SK-N-SH (cell line): ENCODE results near the gene PDE4C. TPM values are rescaled to one million over a fixed set of nuclear protein-coding genes. Genes with fewer than 3 reads are reported as not detected.
A peak's percentile ranks its signal among the peaks of the same experiment; 100 is the strongest.

Experiments used
- CTCF ChIA-PET: fragments of 300-600, 350-600 bp; formaldehyde crosslinking; extraction: SDS; loops from one replicate; lab custom pipeline; 2021; lab: Yijun Ruan, JAX
- POLR2A ChIA-PET: fragments of 350-600 bp; sonication (Branson Sonifier 250); formaldehyde crosslinking; extraction: SDS; loops from one replicate; lab custom pipeline; 2020; ENCODE audit warnings: antibody characterized with exemption, inconsistent platforms; lab: Yijun Ruan, JAX
- DNase-seq: peaks from one replicate; pipeline ENCODE4 v3.0.0; 2012
- H2AFZ ChIP-seq: fragments of 200-600 bp; sonication (generic); 2 replicates; pipeline ENCODE4 v1.8.1; 2016; ENCODE audit warnings: antibody characterized with exemption, mild to moderate bottlenecking, low read depth
- H3F3A ChIP-seq: fragments of 200-600 bp; sonication (generic); replicated peaks from 2 replicates; pipeline ENCODE3; 2016; ENCODE audit warnings: antibody characterized with exemption, mild to moderate bottlenecking; ENCODE audit not compliant: insufficient read depth
- H3K27ac ChIP-seq, 2 experiments: fragments of 200-500 bp in 1 of 2; fragments of 200-600 bp in 1 of 2; sonication (Bioruptor generic) in 1 of 2; sonication (generic), shearing (Covaris generic) in 1 of 2; 2 replicates each; pipeline versions ENCODE4 v1.5.1 to v1.6.1; 2014 to 2016; ENCODE audit warnings: low read depth in 2 of 2, inconsistent platforms in 1 of 2, low read length in 1 of 2, mild to moderate bottlenecking in 1 of 2, mixed read lengths in 1 of 2
- H3K27me3 ChIP-seq: fragments of 200-600 bp; sonication (generic), shearing (Covaris generic); 2 replicates; pipeline ENCODE4 v1.6.1; 2016; ENCODE audit warnings: mixed run types; ENCODE audit not compliant: insufficient read depth
- H3K36me3 ChIP-seq, 2 experiments: fragments of 200-500 bp in 1 of 2; fragments of 200-600 bp in 1 of 2; sonication (Bioruptor generic) in 1 of 2; sonication (generic) in 1 of 2; replicated peaks in 1 of 2; 2 replicates each; pipeline versions ENCODE3 to v1.5.1; 2014 to 2016; ENCODE audit warnings: low read length in 1 of 2, mild to moderate bottlenecking in 1 of 2; ENCODE audit not compliant: insufficient read depth in 2 of 2, control insufficient read depth in 1 of 2
- H3K4me1 ChIP-seq, 2 experiments: fragments of 200-500 bp in 1 of 2; fragments of 200-600 bp in 1 of 2; sonication (Bioruptor generic) in 1 of 2; sonication (generic), shearing (Covaris generic) in 1 of 2; 2 replicates each; pipeline versions ENCODE4 v1.5.1 to v1.6.1; 2014 to 2016; ENCODE audit warnings: low read depth in 1 of 2, low read length in 1 of 2, mixed run types in 1 of 2; ENCODE audit not compliant: insufficient read depth in 2 of 2, control insufficient read depth in 1 of 2
- H3K4me2 ChIP-seq: fragments of 200-600 bp; sonication (generic), shearing (Covaris generic); 2 replicates; pipeline ENCODE4 v1.6.1; 2017; ENCODE audit warnings: mixed run types
- H3K4me3 ChIP-seq, 2 experiments: fragments of 200-500 bp in 1 of 2; fragments of 200-600 bp in 1 of 2; sonication (Bioruptor generic) in 1 of 2; sonication (generic), shearing (Covaris generic) in 1 of 2; 2 replicates each; pipeline versions ENCODE4 v1.5.1 to v1.8.1; 2014 to 2016; ENCODE audit warnings: low read depth in 2 of 2, inconsistent platforms in 1 of 2, low read length in 1 of 2, mild to moderate bottlenecking in 1 of 2, mixed read lengths in 1 of 2, moderate library complexity in 1 of 2
- H3K79me2 ChIP-seq: fragments of 200-600 bp; sonication (generic); 2 replicates; pipeline ENCODE4 v1.8.1; 2017; ENCODE audit warnings: mild to moderate bottlenecking; ENCODE audit not compliant: insufficient read depth
- H3K9ac ChIP-seq: fragments of 200-600 bp; sonication (generic); 2 replicates; pipeline ENCODE4 v1.6.1; 2017; ENCODE audit warnings: mixed run types
- H3K9me2 ChIP-seq: fragments of 200-600 bp; sonication (generic); 2 replicates; pipeline ENCODE4 v1.6.1; 2017; ENCODE audit warnings: mixed run types
- H3K9me3 ChIP-seq: fragments of 200-600 bp; sonication (generic); 2 replicates; pipeline ENCODE4 v1.6.1; 2017; ENCODE audit warnings: mixed run types, mild to moderate bottlenecking, moderate library complexity
- H4K20me1 ChIP-seq: fragments of 200-600 bp; sonication (generic); 2 replicates; pipeline ENCODE4 v1.6.1; 2017; ENCODE audit warnings: mild to moderate bottlenecking, mixed run types; ENCODE audit not compliant: insufficient read depth
- ELF1 ChIP-seq: IDR thresholded peaks from 2 replicates; pipeline ENCODE4 v1.4.0; 2012
- EZH2phosphoT487 ChIP-seq: fragments of 200-600 bp; sonication (generic); IDR thresholded peaks from 2 replicates; pipeline ENCODE4 v1.6.1; 2017; ENCODE audit warnings: low read depth, mixed run types, mild to moderate bottlenecking, antibody characterized with exemption, moderate library complexity, borderline replicate concordance
- FOXJ3 ChIP-seq: sonication (generic); formaldehyde crosslinking; IDR thresholded peaks from 2 replicates; pipeline ENCODE4 v1.5.1; 2020; ENCODE audit warnings: mild to moderate bottlenecking, missing genetic modification reagents
- FOXM1 ChIP-seq: IDR thresholded peaks from 2 replicates; pipeline ENCODE4 v1.4.0; 2012; ENCODE audit warnings: low read depth, mild to moderate bottlenecking
- GATA2 ChIP-seq: sonication (generic); formaldehyde crosslinking; IDR thresholded peaks from 2 replicates; pipeline ENCODE4 v1.5.0; 2020; ENCODE audit warnings: mild to moderate bottlenecking, missing genetic modification reagents
- JUND ChIP-seq: IDR thresholded peaks from 2 replicates; pipeline ENCODE4 v1.4.0; 2012
- MEF2A ChIP-seq: IDR thresholded peaks from 2 replicates; pipeline ENCODE4 v1.4.0; 2012; ENCODE audit warnings: low read depth, borderline replicate concordance
- NFIC ChIP-seq: IDR thresholded peaks from 2 replicates; pipeline ENCODE4 v1.4.0; 2012; ENCODE audit warnings: borderline replicate concordance
- POLR2AphosphoS5 ChIP-seq: IDR thresholded peaks from 2 replicates; pipeline ENCODE4 v1.6.1; 2012; ENCODE audit warnings: low read depth, low read length
- RCOR1 ChIP-seq: fragments of 150-350 bp; IDR thresholded peaks from 2 replicates; pipeline ENCODE4 v1.6.1; 2017; ENCODE audit warnings: antibody characterized with exemption, low read length
- RXRA ChIP-seq: IDR thresholded peaks from 2 replicates; pipeline ENCODE4 v1.4.0; 2012; ENCODE audit warnings: low read depth, mild to moderate bottlenecking, borderline replicate concordance
- SIN3A ChIP-seq: IDR thresholded peaks from 2 replicates; pipeline ENCODE4 v1.6.1; 2012; ENCODE audit warnings: low read depth, mild to moderate bottlenecking, low read length, moderate library complexity, borderline replicate concordance
- TAF1 ChIP-seq: IDR thresholded peaks from 2 replicates; pipeline ENCODE4 v1.6.1; 2012; ENCODE audit warnings: low read depth, mild to moderate bottlenecking, low read length, moderate library complexity, borderline replicate concordance
- TCF12 ChIP-seq: IDR thresholded peaks from 2 replicates; pipeline ENCODE4 v1.4.0; 2012
- WGBS: methylation state at CpG from one replicate; pipeline ENCODE4 v1.1.6; 2017; ENCODE audit warnings: low lambda C conversion rate; 5-methylcytosine and 5-hydroxymethylcytosine counted together
- polyA plus RNA-seq, 3 experiments: library from polyadenylated mRNA; depleted of rRNA; stranded (reverse); fragments of >200 nt; gene quantifications; 2 replicates each; pipeline ENCODE4 v1.2.3, GENCODE V29; 2012
- TF ChIP-seq, protein P1 (sequence below): fragments of 150-350 bp; IDR thresholded peaks from 2 replicates; pipeline ENCODE4 v1.6.1; 2016; ENCODE audit warnings: mild to moderate bottlenecking, low read depth, low read length
- TF ChIP-seq, protein P2 (sequence below): fragments of 150-350 bp; IDR thresholded peaks from 2 replicates; pipeline ENCODE4 v1.6.1; 2017; ENCODE audit warnings: antibody characterized with exemption, low read length, low read depth, borderline replicate concordance
- TF ChIP-seq, protein P3 (sequence below): IDR thresholded peaks from 2 replicates; pipeline ENCODE4; 2012
- TF ChIP-seq, protein P4 (sequence below): IDR thresholded peaks from 2 replicates; pipeline ENCODE4 v1.6.1; 2012; ENCODE audit warnings: mild to moderate bottlenecking, low read depth, low read length, moderate library complexity

PDE4C gene
- polyA plus RNA-seq (2012; rRNA removed), result 0.36 and 1.0 TPM in 2 replicates
- polyA plus RNA-seq (2012; cell fraction: cytosol; rRNA removed), result 0.05 and 0.26 TPM in 2 replicates
- polyA plus RNA-seq (2012; cell fraction: nucleus; rRNA removed), result 4.1 and 8.2 TPM in 2 replicates

DNA sequence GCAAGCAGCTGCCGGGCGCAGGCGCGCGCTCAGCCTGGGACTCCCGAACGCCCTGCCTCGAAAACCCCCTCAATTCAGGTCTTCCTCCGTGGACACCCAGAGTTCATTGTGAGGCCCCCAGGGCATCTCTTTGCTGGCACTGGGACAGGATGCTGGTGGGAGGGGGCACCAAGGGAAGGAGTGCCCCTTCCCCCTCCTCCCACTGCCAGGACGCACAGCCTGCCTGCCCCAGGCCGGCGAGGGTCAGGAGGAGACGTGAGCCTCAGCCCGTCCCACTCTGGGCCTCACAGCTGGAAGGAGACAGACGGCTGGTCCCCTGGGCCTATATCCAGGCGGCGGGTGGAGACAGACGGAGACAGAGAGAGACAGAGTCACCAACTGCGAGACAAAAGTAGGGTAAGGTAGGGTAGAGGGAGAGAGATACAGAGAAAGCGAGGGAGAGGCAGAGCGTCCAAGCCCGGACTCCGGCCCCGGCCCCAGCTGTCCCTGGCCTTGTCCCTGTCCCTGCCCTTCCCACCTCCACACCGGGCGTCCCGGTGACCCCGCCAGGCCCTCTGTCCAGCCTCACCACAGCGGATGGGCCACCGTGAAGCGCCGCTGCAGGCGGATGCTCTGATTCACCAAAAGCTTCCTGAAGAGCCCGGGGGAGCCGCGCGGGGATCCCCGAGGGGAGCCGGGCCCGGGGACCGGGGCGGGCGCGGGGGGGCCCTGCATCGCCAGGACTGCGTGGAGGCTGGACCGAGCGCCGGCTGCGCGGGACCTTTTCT lies at the start of gene PDE4C:
Gene PDE4C (minus strand): TSS at position 737 of the 767 bp plus-strand sequence. CDS start 23 bp downstream, at position 714.
- POLR2A ChIA-PET, result interaction anchor here (1.2 kb wide), 1 partner anchor 23 kb away, joined by 3 read pairs; no protein-coding TSS in a partner anchor
- no peak for TF ChIP-seq TAF1
- TF ChIP-seq FOXM1, result no peak
- no peak for TF ChIP-seq MEF2A
- no peak for TF ChIP-seq SIN3A
- no peak for TF ChIP-seq POLR2AphosphoS5
- TF ChIP-seq, protein P1, sequence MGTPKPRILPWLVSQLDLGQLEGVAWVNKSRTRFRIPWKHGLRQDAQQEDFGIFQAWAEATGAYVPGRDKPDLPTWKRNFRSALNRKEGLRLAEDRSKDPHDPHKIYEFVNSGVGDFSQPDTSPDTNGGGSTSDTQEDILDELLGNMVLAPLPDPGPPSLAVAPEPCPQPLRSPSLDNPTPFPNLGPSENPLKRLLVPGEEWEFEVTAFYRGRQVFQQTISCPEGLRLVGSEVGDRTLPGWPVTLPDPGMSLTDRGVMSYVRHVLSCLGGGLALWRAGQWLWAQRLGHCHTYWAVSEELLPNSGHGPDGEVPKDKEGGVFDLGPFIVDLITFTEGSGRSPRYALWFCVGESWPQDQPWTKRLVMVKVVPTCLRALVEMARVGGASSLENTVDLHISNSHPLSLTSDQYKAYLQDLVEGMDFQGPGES, result no peak
- TF ChIP-seq, protein P2, sequence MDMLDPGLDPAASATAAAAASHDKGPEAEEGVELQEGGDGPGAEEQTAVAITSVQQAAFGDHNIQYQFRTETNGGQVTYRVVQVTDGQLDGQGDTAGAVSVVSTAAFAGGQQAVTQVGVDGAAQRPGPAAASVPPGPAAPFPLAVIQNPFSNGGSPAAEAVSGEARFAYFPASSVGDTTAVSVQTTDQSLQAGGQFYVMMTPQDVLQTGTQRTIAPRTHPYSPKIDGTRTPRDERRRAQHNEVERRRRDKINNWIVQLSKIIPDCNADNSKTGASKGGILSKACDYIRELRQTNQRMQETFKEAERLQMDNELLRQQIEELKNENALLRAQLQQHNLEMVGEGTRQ, result no peak
- 44% methylated on average over 11 of the region's 51 CpGs for WGBS
- no peaks in the 10 kb centered on the region for H3K27me3 ChIP-seq
- no peak within 1 kb of the TSS for H2AFZ ChIP-seq
- H3K79me2 ChIP-seq, result no peaks in the 10 kb centered on the region
- H3K27ac ChIP-seq, result no peak within 1 kb of the TSS
- H3K9me2 ChIP-seq, result no peaks in the 10 kb centered on the region
- H3K4me3 ChIP-seq, result no peak within 1 kb of the TSS
- H3K9ac ChIP-seq, result no peak within 1 kb of the TSS
- no peak within 1 kb of the TSS for H3K4me2 ChIP-seq
- no peaks in the 10 kb centered on the region for H3K36me3 ChIP-seq
- no peaks in the 10 kb centered on the region for H4K20me1 ChIP-seq
- CTCF ChIA-PET, result interaction anchor here (0.7 to 9.4 kb wide), 8 partner anchors 17 to 113 kb away, joined by 3 to 81 read pairs (median 4); partner anchors contain the start of gene MPV17L2
- H3K9me3 ChIP-seq, result no peaks in the 10 kb centered on the region
- H3F3A ChIP-seq, result no peaks in the 10 kb centered on the region
- H3K4me1 ChIP-seq, result peaks cover 0 to 19% of the 10 kb centered on the region in 2 experiments; a peak in 1 of 4 replicates
- peak; percentile 75 for DNase-seq

DNA sequence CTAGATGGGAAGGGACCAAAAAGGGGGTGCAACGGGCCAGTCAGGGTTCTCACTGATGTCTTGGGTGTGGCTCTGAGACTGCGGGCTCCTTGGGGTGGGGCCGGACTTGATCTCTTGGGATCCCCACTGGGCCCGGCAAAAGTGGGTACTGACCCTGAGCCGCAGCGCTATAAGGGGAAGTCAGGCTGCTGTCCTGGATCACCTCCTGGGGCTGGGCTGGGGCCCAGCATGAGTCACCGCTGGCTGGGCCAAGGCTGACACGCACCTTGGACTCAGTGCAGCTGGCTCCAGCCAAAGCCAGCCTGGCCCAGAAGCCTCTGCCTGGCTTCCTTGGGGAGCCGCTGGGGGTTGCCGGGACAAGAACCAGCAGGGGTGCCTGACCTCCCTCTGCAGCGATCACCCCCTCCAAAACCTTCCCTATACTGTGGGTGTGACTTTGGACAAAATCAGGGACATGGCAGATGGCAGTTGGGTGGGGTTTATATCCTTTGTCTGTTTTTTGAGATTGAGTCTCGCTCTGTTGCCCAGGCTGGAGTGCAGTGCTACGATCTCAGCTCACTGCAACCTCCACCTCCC lies 48.6 kb upstream of the PDE4C start:
- H2AFZ ChIP-seq, result no peak overlapping the region
- H3K27ac ChIP-seq, result peak overlapping the region in 1 of 2 experiments; percentile 36; a peak in 2 of 4 replicates
- H3K27me3 ChIP-seq, result no peaks in the 10 kb centered on the region
- WGBS, result 82% methylated on average over 3 of the region's 13 CpGs
- no peaks in the 10 kb centered on the region for H3K9me2 ChIP-seq
- peak overlapping the region; percentile 5; the same call in 1 of the 2 replicates for H3K9ac ChIP-seq
- peaks cover 90% of the 10 kb centered on the region for H4K20me1 ChIP-seq
- H3K36me3 ChIP-seq, result peaks cover 4 to 18% of the 10 kb centered on the region in 2 experiments
- H3K4me2 ChIP-seq, result peak overlapping the region; percentile 47
- H3K9me3 ChIP-seq, result no peaks in the 10 kb centered on the region
- ChIA-PET CTCF (interaction anchor here (0.8 to 13.0 kb wide), 6 partner anchors 19 to 113 kb away, joined by 3 to 216 read pairs (median 4); partner anchors contain the start of gene LSM4), POLR2A (interaction anchor here (0.7 to 2.1 kb wide), 6 partner anchors 21 to 249 kb away, joined by 3 to 6 read pairs (median 4); partner anchors contain the start of gene LSM4)
- 0 out of 4 replicates have a peak overlapping the region, but pooled peaks of 1 of the 2 experiments have one; percentile 1 for H3K4me3 ChIP-seq
- peaks cover 32% of the 10 kb centered on the region for H3F3A ChIP-seq
- peaks cover 62% of the 10 kb centered on the region for H3K79me2 ChIP-seq
- peaks cover 8 to 9% of the 10 kb centered on the region in 2 experiments; a peak in 3 of 4 replicates for H3K4me1 ChIP-seq
- no peak for DNase-seq
- TF ChIP-seq FOXJ3 (CRISPR knock-in tag), result no peak
- TF ChIP-seq EZH2phosphoT487, result no peak
- TF ChIP-seq, protein P3, sequence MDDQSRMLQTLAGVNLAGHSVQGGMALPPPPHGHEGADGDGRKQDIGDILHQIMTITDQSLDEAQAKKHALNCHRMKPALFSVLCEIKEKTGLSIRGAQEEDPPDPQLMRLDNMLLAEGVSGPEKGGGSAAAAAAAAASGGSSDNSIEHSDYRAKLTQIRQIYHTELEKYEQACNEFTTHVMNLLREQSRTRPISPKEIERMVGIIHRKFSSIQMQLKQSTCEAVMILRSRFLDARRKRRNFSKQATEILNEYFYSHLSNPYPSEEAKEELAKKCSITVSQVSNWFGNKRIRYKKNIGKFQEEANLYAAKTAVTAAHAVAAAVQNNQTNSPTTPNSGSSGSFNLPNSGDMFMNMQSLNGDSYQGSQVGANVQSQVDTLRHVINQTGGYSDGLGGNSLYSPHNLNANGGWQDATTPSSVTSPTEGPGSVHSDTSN, result no peak
- TF ChIP-seq, protein P4, sequence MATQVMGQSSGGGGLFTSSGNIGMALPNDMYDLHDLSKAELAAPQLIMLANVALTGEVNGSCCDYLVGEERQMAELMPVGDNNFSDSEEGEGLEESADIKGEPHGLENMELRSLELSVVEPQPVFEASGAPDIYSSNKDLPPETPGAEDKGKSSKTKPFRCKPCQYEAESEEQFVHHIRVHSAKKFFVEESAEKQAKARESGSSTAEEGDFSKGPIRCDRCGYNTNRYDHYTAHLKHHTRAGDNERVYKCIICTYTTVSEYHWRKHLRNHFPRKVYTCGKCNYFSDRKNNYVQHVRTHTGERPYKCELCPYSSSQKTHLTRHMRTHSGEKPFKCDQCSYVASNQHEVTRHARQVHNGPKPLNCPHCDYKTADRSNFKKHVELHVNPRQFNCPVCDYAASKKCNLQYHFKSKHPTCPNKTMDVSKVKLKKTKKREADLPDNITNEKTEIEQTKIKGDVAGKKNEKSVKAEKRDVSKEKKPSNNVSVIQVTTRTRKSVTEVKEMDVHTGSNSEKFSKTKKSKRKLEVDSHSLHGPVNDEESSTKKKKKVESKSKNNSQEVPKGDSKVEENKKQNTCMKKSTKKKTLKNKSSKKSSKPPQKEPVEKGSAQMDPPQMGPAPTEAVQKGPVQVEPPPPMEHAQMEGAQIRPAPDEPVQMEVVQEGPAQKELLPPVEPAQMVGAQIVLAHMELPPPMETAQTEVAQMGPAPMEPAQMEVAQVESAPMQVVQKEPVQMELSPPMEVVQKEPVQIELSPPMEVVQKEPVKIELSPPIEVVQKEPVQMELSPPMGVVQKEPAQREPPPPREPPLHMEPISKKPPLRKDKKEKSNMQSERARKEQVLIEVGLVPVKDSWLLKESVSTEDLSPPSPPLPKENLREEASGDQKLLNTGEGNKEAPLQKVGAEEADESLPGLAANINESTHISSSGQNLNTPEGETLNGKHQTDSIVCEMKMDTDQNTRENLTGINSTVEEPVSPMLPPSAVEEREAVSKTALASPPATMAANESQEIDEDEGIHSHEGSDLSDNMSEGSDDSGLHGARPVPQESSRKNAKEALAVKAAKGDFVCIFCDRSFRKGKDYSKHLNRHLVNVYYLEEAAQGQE, result 0 out of 2 replicates have a peak, but pooled peaks have one; percentile 53
- TF ChIP-seq GATA2 (CRISPR knock-in tag), result no peak
- no peak; the same call in 1 of the 2 replicates for TF ChIP-seq RXRA
- no peak for TF ChIP-seq RCOR1
- peak; percentile 72 for TF ChIP-seq TCF12
- TF ChIP-seq ELF1, result peak; percentile 46; the same call in 1 of the 2 replicates
- TF ChIP-seq SIN3A, result peak; percentile 52; the same call in 1 of the 2 replicates
- peak; percentile 82 for TF ChIP-seq JUND
- no peak for TF ChIP-seq TAF1
- peak; percentile 92 for TF ChIP-seq NFIC
